GM23338 (cell line): ENCODE measurements around the gene TP53BP1.

Experiments used
- CREB1 ChIP-seq: fragments of 250-450 bp; sonication (Bioruptor Pico); IDR thresholded peaks from 2 replicates; pipeline ENCODE4 v1.5.0; 2020; ENCODE audit warnings: low read depth, mild to moderate bottlenecking, moderate library complexity
- CTCF ChIP-seq, 2 experiments: fragments of 200-600 bp in 1 of 2; sonication (generic) in 1 of 2; conservative IDR thresholded peaks; 2 replicates each; pipeline versions ENCODE4 v1.5.1 to v1.6.1; 2016 to 2017; ENCODE audit warnings: antibody characterized with exemption in 2 of 2, low read depth in 2 of 2, mild to moderate bottlenecking in 2 of 2, moderate library complexity in 1 of 2
- ETS1 ChIP-seq: IDR thresholded peaks from 2 replicates; pipeline ENCODE4 v1.6.1; 2016; ENCODE audit warnings: antibody characterized with exemption
- EZH2 ChIP-seq: fragments of 200-600 bp; sonication (generic); IDR thresholded peaks from one replicate; pipeline ENCODE4 v1.8.0; 2017; ENCODE audit warnings: antibody characterized with exemption, mild to moderate bottlenecking, low read depth; ENCODE audit not compliant: unreplicated experiment
- EZH2phosphoT487 ChIP-seq: fragments of 200-600 bp; sonication (generic); IDR thresholded peaks from one replicate; pipeline ENCODE4 v1.8.1; 2018; ENCODE audit warnings: antibody characterized with exemption; ENCODE audit not compliant: unreplicated experiment
- JUNB ChIP-seq: IDR thresholded peaks from one replicate; pipeline ENCODE4 v1.6.1; 2016; ENCODE audit warnings: antibody characterized with exemption; ENCODE audit not compliant: unreplicated experiment
- NANOG ChIP-seq: IDR thresholded peaks from 2 replicates; pipeline ENCODE4 v1.6.1; 2016; ENCODE audit warnings: antibody characterized with exemption, borderline replicate concordance
- POLR2AphosphoS5 ChIP-seq: IDR thresholded peaks from 2 replicates; pipeline ENCODE4 v1.6.1; 2016; ENCODE audit warnings: antibody characterized with exemption, low read depth
- REST ChIP-seq: IDR thresholded peaks from one replicate; pipeline ENCODE4 v1.6.1; 2018; ENCODE audit warnings: antibody characterized with exemption; ENCODE audit not compliant: unreplicated experiment
- STAT1 ChIP-seq: IDR thresholded peaks from one replicate; pipeline ENCODE4 v1.6.1; 2016; ENCODE audit warnings: antibody characterized with exemption; ENCODE audit not compliant: unreplicated experiment
- ZNF331 ChIP-seq: fragments of 250-450 bp; sonication (Bioruptor Pico); IDR thresholded peaks from 2 replicates; pipeline ENCODE4 v1.5.0; 2020; ENCODE audit warnings: low read depth, mild to moderate bottlenecking, moderate library complexity

- TF ChIP-seq EZH2phosphoT487, result no peak
- TF ChIP-seq CTCF (conservative IDR thresholded peaks at IDR 0.05; ENCODE audit: low read depth in 2 of 2), result no peak
- no peak for TF ChIP-seq EZH2
- no peak for TF ChIP-seq CREB1 (CRISPR knock-in tag)
- no peak for TF ChIP-seq POLR2AphosphoS5
- no peak for TF ChIP-seq ETS1
- TF ChIP-seq REST, result no peak
- no peak for TF ChIP-seq JUNB
- no peak for TF ChIP-seq ZNF331 (CRISPR knock-in tag)
- no peak for TF ChIP-seq STAT1
- no peak for TF ChIP-seq NANOG
Measured at GRCh38 chr15:43434446-43434845, 58.5 kb downstream of the TP53BP1 start.
